Epithelial cell of proximal tubule (primary cell): ENCODE measurements around the gene C2orf72. TPM values are rescaled to one million over a fixed set of nuclear protein-coding genes. Genes with fewer than 3 reads are reported as not detected.
"Not testable (repeated sequence)": the region's sequence is repeated elsewhere in the genome, so short reads cannot be mapped to it uniquely, and the experiment has no call there.

Experiments used
- DNase-seq: peaks from one replicate; pipeline ENCODE4 v3.0.0-alpha.2; 2011; ENCODE audit warnings: low read depth
- H3K4me3 ChIP-seq: 2 replicates; pipeline ENCODE4 v1.5.1; 2011; ENCODE audit warnings: low read depth, mild to moderate bottlenecking, low read length
- total RNA-seq: library from RNA; depleted of rRNA; stranded (reverse); fragments of >200 nt; gene quantifications from 2 replicates; pipeline ENCODE4 v1.2.3, GENCODE V29; 2015
- TF ChIP-seq, protein P1 (sequence below): conservative IDR thresholded peaks from 2 replicates; pipeline ENCODE4 v1.5.1; 2012; ENCODE audit warnings: low read depth, mild to moderate bottlenecking, low read length

The C2orf72 gene
- total RNA-seq, 1 donor from 2014 or later: 3.8 TPM

DNA sequence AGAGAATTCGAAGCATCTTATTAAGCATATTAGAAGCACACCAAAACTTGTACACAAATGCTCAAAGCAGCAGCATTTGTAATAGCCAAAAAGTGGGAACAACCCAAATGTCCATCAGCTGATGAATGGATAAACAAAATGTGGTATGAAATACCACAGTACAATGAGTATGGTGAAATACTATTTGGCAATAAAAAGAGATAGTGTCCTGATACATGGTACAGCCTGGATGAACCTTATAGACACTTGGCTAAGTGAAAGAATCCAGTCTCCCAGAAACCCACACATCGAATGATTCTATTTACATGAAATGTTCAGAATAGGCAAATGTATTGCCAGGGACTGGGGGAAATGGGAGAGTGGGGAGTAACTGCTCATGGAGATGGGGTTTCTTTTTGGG, 38.4 kb upstream of the C2orf72 start:
- H3K4me3 ChIP-seq: no peak overlapping the region
- TF ChIP-seq, protein P1, sequence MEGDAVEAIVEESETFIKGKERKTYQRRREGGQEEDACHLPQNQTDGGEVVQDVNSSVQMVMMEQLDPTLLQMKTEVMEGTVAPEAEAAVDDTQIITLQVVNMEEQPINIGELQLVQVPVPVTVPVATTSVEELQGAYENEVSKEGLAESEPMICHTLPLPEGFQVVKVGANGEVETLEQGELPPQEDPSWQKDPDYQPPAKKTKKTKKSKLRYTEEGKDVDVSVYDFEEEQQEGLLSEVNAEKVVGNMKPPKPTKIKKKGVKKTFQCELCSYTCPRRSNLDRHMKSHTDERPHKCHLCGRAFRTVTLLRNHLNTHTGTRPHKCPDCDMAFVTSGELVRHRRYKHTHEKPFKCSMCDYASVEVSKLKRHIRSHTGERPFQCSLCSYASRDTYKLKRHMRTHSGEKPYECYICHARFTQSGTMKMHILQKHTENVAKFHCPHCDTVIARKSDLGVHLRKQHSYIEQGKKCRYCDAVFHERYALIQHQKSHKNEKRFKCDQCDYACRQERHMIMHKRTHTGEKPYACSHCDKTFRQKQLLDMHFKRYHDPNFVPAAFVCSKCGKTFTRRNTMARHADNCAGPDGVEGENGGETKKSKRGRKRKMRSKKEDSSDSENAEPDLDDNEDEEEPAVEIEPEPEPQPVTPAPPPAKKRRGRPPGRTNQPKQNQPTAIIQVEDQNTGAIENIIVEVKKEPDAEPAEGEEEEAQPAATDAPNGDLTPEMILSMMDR: no peak
- no peak for DNase-seq

DNA sequence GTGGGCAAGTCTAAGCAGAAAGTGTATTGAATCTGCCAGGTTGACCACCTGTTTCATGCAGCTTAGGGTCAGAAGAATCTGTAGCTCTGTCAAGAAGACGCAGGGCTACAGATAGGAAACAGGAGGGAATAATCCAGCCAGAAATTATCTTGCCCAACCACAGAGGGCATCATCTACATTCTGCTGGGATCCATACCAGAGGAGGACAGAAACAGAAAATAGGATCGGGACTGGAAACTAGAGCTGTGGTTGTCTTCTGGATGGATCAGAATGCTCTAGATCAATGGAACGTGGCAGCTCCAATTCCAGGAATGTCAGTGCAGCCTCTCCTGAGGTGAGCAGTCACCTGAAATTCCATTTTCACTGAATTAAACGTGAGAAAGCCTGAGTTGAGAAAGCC, 37.8 kb upstream of the C2orf72 start:
- H3K4me3 ChIP-seq: no peak overlapping the region
- DNase-seq: no peak
- TF ChIP-seq, protein P1: no peak

DNA sequence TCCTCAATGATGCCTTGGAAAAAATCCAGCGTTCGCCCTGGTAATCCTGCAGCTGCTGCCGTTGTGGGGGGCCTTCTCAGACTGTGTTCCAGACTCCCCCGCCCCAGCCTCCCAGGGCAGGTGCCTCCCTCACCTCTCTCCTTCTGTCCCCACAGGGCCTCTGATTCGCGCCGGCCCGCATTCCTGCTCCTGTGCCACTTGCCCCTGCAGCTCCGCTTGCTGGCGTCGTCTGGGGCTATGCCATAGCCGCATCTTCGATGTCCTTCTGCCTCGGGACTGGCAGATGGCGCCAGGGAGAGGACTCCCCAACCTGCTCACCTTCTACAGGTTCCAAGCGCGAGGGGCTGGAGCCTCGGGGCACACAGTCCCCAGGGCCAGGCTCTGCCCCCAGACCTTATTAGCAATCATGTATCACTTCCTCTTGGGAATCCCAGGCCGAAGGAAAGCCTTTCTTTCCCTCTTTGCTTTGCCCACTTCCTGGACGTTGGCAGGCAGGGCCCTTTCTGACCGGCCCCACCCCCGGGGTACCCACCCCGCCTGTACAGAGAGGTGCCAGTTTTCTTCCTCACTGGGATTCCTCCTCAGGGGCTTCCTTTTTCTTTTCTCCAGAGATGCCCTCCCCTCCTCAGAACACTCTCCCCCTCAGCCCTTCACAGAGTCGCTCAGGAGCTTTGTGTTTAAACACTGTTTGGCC, 37.0 kb upstream of the C2orf72 start:
- DNase-seq: no peak

DNA sequence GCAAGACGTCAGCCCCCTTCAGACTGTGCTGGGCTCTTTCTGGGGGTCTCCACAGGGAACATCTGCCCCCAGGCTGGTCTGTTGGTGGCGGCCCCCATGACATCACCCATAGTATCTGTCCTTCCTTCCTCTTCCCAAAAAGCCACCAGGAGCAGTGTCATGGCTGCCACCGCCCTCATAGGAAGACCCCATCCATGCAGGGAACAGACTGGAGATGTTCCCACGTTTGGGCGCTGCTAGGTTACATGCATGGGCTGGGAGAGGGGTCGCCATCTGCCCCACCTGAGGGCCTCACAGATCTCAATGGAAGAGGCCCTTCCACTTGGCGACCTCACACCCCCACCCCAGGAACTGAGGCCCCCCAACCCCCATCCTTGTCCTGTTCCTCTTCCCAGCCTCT, 36.3 kb upstream of the C2orf72 start:
- TF ChIP-seq, protein P1: no peak
- no peak for DNase-seq
- no peak overlapping the region for H3K4me3 ChIP-seq

More for the DNA sequence above, 37.0 kb upstream of the C2orf72 start:
- TF ChIP-seq, protein P1: peak; percentile 28
- no peak overlapping the region for H3K4me3 ChIP-seq

DNA sequence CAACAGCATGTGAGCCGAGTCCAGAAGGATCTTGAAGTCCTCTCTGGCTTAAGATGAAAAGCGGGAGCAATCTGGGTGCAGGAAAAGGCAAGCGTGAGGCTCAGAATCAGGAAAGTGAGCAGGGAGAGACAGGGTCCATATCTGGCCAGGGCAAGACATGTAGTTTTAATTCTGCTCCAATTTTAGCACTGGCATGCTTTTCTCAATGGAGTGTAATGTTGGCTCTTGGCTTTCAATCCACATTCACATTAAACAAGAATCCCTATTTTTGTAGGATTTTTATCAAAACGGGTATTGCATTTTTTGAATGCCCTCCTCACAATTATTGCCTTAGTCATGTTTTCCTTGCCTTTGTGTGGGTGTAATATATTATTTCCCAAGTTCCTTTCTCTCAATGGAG, 35.4 kb upstream of the C2orf72 start:
- TF ChIP-seq, protein P1: no peak
- no peak for DNase-seq
- no peak overlapping the region for H3K4me3 ChIP-seq

DNA sequence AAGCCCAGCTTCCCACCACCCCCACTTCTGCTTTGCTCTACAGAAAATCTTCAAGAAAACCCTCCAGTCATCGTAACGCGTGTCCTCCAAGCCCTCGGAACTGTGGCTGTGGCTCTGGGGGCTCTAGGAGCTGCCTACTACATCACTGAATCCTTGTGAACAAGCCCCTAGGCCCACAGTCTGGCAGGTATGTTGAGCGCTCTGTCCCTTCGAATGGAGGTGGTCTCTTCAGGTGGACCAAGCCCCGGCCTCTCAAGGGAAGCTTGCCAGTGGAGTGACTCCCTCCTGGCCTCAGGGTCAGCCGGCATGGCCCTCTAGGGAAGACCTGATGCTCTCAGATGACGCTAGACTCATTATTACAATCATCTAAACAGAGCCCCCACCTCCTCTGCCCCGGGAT, 34.7 kb upstream of the C2orf72 start:
- no peak for DNase-seq
- no peak overlapping the region for H3K4me3 ChIP-seq
- TF ChIP-seq, protein P1: no peak

DNA sequence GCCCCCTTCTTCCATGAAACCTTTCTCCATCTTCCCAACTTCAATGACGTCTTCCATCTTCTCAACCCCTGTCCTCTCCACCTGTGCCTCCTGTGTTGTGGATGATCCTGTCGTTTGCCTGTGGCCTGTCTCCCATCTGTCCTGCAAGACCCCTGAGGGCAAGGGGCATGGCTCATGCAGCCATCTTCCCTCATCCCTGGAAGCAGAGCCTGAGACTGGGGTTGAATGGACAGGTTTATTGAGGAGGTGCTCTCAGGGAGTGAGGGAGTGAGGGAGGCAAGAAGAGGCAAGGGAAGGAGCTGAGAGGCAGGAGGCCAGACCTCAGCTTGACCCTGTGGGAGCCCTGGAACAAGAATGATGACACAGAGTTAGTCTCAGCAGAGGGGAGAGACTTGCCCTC, 34.1 kb upstream of the C2orf72 start:
- no peak overlapping the region for H3K4me3 ChIP-seq
- DNase-seq: no peak
- TF ChIP-seq, protein P1: no peak

- not testable (repeated sequence) for H3K4me3 ChIP-seq, DNase-seq
Measured at GRCh38 chr2:231004930-231005329, 32.4 kb upstream of the C2orf72 start.
